Forelimb muscle (tissue), 1 donor: Measurements from ENCODE around the gene PSMB2. TPM values are rescaled to one million over a fixed set of nuclear protein-coding genes. Genes with fewer than 3 reads are reported as not detected.
A peak's percentile ranks its signal among the peaks of the same experiment; 100 is the strongest.

Experiments
- DNase-seq: peaks from one replicate; pipeline ENCODE4 v3.0.0-alpha.2; 2013; ENCODE audit warnings: low read depth
- polyA plus RNA-seq: library from polyadenylated mRNA; unstranded; fragments of 120-200 nt; gene quantifications from one replicate; pipeline ENCODE4 v1.2.1, GENCODE V29; 2013; ENCODE audit not compliant: insufficient read length

Gene PSMB2
- polyA plus RNA-seq, 1 donor: 58.1 TPM

- DNase-seq: no peak
These were observed 69.0 kb downstream of the PSMB2 start for GRCh38 chr1:35572296-35572695.

- DNase-seq: no peak
These were observed 70.1 kb downstream of the PSMB2 start for GRCh38 chr1:35571263-35571662.

DNA sequence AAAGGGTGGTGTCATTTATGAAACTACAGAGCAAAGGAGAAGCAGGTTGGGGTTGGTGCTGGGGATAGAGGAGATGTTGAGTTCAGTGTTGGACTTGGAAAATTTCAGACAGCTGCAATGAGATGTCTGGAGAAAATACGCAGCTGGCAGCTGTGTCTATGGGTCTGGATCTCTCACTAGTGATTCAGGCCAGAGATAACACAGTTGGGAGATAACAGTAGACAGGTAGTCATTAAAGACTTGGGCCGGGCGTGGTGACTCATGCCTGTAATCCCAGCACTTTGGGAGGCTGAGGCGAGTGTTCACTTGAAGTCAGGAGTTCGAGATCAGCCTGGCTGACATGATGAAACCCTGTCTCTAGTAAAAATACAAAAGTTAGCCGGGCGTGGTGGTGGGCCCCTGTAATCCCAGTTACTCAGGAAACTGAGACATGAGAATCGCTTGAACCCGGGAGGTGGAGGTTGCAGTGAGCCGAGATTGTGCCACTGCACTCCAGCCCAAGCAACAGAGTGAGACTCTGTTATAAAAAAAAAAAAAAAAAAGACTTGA is 70.7 kb downstream of the PSMB2 start:
- no peak for DNase-seq

GRCh38 chr1:35569936-35570335 is 71.4 kb downstream of the PSMB2 start:
- no peak for DNase-seq

GRCh38 chr1:35568975-35569395 is 72.3 kb downstream of the PSMB2 start:
- DNase-seq: peak; percentile 47

DNA sequence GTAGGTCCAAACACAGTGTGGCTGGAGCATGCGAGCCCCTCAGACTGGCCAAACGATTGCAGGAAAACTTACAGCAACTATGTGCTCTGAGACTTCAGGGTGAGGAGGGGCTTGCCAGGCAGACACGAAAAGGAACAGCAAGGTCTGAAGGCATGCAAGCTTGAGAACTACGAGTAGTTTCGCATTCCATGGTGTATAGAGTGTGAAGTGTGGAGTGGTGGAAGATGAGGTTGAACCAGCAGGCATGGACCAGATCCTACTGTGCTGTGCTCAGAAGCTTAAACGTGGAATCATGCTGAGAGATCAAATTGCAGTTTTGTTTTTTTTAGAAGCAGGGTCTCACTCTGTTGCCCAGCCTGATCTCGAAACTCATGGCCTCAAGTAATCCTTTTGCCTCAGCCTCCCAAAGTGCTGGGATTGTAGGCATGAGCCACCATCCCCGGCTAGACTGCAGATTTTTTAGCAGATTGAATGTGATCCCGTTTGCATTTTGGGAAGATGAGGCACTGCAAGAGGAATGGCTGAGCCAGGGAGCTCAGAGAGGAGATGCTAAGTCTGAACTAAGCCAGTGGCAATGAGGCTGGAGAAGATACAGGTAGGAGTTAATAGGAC is 73.3 kb downstream of the PSMB2 start:
- no peak for DNase-seq

DNA sequence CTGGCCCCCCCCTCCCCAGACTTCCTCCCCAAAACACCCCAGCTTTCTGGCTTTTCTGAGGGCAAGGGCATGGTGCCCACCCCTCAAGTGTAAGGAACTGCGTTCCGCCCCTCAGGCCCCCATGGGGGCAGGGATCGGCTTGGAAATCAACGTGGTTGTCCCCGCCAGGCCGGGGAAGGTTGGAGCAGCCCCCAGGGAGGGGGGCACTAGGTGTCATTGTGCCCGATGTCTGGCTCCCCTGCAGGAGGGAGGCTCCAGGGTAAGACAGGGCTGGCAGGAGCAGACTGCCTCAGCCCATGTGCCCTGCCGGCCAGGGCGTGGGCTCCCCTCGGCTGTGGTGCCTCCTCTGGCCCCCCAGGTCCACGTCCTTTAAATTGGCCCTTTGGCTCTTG is 75.6 kb downstream of the PSMB2 start:
- no peak for DNase-seq

GRCh38 chr1:35564884-35565741 is 76.2 kb downstream of the PSMB2 start:
- DNase-seq: no peak

DNA sequence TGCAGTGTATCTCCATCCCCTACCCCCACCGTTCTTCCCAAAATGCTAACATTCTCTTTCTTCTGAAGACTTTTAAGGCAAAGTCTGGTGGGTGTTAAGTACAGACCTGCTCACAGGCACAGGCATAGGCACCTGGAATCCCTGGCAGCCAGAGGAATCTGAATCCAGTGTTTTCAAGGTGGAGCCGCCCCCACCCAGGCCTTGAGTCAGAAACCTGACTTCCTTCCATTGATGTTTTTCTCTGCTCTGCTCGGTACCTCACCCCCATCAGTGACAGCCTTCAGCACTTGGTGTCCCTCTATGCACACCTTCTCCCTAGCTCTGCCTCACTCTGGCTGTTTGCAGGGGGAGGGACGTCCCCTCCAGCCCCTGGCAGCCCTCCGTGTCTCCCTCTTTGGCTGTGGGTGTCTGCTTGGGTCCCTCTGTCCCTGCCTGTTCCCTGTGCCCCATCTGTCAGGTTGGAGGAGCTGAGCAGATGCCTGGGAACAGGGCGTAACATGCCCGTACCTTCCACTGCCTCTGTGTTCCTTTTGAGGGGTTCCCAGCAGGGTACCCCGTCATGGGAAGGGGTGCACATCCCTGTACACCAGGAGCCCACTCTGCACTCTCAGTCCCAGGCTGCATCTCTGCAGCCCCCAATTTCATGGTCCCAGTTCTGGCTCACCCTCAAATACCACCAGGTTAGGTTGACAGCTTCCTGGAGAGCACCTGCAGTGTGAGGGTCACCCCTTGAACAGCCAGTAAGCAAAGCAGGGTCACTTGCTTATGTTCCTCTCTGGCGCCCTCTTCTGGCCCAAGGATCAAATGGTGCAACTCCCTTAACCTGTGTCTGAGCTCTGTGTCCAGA is 77.1 kb downstream of the PSMB2 start:
- no peak for DNase-seq

- no peak for DNase-seq
These were observed 78.2 kb downstream of the PSMB2 start for GRCh38 chr1:35563166-35563565.

- DNase-seq: no peak
These were observed 79.2 kb downstream of the PSMB2 start for GRCh38 chr1:35561972-35562680.

- DNase-seq: no peak
These were observed 79.9 kb downstream of the PSMB2 start for GRCh38 chr1:35561297-35561971.

DNA sequence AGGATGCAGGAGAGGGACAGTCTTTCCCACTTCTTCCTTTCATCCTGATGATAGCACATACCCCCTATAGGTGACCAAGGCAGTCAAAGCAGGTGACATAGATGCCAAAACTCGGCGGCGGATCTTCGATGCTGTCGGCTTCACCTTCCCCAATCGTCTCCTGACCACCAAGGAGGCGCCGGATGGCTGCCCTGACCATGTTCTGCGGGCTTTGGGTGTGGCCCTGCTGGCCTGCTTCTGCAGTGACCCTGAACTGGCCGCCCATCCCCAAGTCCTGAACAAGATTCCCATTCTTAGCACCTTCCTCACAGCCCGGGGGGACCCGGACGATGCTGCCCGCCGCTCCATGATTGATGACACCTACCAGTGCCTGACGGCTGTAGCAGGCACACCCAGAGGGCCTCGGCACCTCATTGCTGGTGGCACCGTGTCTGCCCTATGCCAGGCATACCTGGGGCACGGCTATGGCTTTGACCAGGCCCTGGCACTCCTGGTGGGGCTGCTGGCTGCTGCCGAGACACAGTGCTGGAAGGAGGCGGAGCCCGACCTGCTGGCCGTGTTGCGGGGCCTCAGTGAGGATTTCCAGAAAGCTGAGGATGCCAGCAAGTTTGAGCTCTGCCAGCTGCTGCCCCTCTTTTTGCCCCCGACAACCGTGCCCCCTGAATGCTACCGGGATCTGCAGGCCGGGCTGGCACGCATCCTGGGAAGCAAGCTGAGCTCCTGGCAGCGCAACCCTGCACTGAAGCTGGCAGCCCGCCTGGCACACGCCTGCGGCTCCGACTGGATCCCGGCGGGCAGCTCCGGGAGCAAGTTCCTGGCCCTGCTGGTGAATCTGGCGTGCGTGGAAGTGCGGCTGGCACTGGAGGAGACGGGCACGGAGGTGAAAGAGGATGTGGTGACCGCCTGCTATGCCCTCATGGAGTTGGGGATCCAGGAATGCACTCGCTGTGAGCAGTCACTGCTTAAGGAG is 80.8 kb downstream of the PSMB2 start:
- DNase-seq: no peak

GRCh38 chr1:35559317-35559944 is 81.9 kb downstream of the PSMB2 start:
- DNase-seq: no peak

DNA sequence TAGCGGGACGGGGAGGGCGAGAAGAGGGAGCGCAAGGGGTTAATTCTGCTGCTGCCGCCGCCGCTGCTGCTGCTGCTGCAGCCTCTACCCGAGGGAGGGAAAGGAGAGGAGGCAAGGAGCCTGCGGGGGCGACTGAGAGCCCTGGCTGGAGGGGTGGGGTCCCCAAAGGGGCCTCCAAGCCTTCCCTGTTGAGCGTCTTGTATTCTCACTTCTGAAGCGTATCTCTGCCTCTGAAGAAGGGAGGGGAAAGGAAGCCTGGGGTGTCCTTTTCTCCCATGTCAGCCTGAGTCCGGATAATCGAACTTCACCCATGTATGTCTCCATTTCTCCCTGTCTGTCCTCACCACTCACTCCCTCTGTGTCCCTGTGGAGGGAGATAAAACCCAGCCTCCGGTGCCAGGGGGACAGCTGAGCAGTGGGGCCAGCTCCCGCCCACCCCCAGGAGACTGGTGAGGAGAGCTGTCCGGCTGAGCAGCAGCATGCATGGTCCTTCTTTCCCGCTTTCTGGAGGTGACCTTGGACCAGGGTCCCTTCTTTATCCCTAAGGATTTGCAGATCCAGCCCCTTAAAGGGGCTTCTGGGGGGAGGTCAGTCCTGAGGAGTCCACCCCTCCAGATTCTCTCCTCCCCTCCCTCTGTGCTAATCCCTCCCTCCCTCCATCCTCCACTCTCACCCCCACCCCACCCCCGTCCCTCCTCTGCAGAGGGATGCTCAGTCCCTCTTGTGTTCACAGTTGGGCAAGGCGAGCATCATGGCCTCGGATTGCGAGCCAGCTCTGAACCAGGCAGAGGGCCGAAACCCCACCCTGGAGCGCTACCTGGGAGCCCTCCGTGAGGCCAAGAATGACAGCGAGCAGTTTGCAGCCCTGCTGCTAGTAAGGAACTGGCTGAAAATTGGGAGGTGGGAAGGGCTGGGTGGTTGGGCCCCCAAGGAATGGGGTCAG is 82.7 kb downstream of the PSMB2 start:
- DNase-seq: no peak

DNA sequence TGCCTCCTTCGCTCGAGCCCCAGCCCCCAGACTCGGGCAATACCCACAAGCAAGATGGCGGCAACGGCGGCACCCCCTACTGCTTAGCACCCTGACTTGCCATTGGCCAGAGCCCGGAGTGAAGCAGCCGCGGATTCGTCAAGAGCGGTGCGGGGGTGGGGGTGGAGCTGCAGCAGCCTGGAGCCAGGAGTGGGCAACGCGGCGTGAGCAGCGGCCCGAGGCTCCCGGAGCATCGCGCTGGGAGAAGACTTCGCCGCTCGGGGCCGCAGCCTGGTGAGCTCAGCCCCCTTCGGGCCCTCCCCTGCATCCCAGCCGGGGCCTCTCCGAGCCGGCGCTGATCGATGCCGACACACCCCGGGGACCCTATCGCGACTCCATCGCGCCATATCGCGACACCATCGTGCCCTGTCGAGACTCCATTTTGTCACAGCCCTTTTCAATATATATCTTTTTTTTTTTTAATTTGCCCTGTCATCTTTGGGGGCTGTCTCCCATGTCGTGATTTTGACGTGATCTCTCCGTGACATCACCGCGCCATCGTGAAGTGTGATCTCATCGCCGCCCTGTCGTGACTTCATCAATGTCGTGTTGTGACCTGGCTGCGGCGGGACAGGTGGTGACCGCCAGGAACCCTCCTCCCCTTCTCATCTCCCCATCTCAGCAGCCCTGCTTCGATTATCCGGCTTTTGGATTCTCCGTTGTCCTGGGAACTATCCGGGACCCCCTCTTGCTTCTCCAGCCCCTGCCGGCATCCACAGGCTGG is 83.5 kb downstream of the PSMB2 start, which contains the start of gene NCDN:
Gene NCDN (plus strand): TSS at position 189 of the 763 bp plus-strand sequence. CDS start 392 bp downstream, at position 581.
- DNase-seq: peak; percentile 90

- peak; percentile 60 for DNase-seq
These were observed 84.2 kb downstream of the PSMB2 start, which contains the start of gene KIAA0319L for GRCh38 chr1:35557118-35557610. Gene KIAA0319L (minus strand): TSS chr1:35557403. CDS start chr1:35554491, 2,912 bp downstream.
